ENCODE measurements around the gene FOXL3.

- TF ChIP-seq CTCF (IDR thresholded peaks at IDR 0.05; ENCODE audit: poor library complexity) (no peak), EZH2phosphoT487 (IDR thresholded peaks at IDR 0.05; ENCODE audit: low read depth, severe bottlenecking, unreplicated experiment) (no peak), EZH2 (IDR thresholded peaks at IDR 0.05; ENCODE audit: borderline replicate concordance) (no peak)
Observed at GRCh38 chr7:258476-259190, 31.3 kb upstream of the FOXL3 start.

All from hepatocyte (in vitro differentiated cells).